Vagina (tissue), 2 donors: ENCODE results near the gene PPARA. TPM values are rescaled to one million over a fixed set of nuclear protein-coding genes. Genes with fewer than 3 reads are reported as not detected.
"Not testable (repeated sequence)": the region's sequence is repeated elsewhere in the genome, so short reads cannot be mapped to it uniquely, and the experiment has no call there.

Experiments
- DNase-seq, 2 donors: peaks; one replicate each; pipeline ENCODE4 v3.0.0-alpha.2; 2017; ENCODE audit errors: extremely low spot score in 2 of 2
- H3K27ac ChIP-seq: fragments of 200-600 bp; sonication (generic); one replicate; pipeline ENCODE4 v1.5.1; 2019
- H3K27me3 ChIP-seq: fragments of 200-600 bp; sonication (generic); one replicate; pipeline ENCODE4 v1.5.1; 2019
- H3K36me3 ChIP-seq, 2 donors: fragments of 200-600 bp; sonication (generic); one replicate each; pipeline ENCODE4 v1.5.1; 2017 to 2019
- H3K4me1 ChIP-seq: fragments of 200-600 bp; sonication (generic); one replicate; pipeline ENCODE4 v1.5.1; 2019
- H3K4me3 ChIP-seq, 2 donors: fragments of 200-600 bp; sonication (generic); 1 replicate in 1 of 2; 2 replicates in 1 of 2; pipeline ENCODE4 v1.5.1; 2016 to 2019
- H3K9me3 ChIP-seq: fragments of 200-600 bp; sonication (generic); one replicate; pipeline ENCODE4 v1.5.1; 2019
- CTCF ChIP-seq, 3 experiments: fragments of 450-650 bp in 2 of 3; fragments of 200-600 bp in 1 of 3; sonication (generic) in 1 of 3; IDR thresholded peaks; one replicate each; pipeline ENCODE4 v1.5.1; 2017 to 2019; ENCODE audit warnings: antibody characterized with exemption in 3 of 3, mild to moderate bottlenecking in 2 of 3, moderate library complexity in 2 of 3
- POLR2A ChIP-seq, 2 donors: fragments of 450-650 bp; IDR thresholded peaks; one replicate each; pipeline ENCODE4 v1.6.1; 2017; ENCODE audit warnings: antibody characterized with exemption in 2 of 2, mild to moderate bottlenecking in 2 of 2, moderate library complexity in 2 of 2
- POLR2AphosphoS5 ChIP-seq, 2 donors: sonication (generic); formaldehyde crosslinking; IDR thresholded peaks; one replicate each; pipeline ENCODE4 v1.9.0; 2017; ENCODE audit warnings: antibody characterized with exemption in 2 of 2, mild to moderate bottlenecking in 2 of 2, low read depth in 1 of 2; ENCODE audit not compliant: insufficient read depth in 1 of 2
- intact Hi-C: fragments of 100-400 bp; cut with DNase I; formaldehyde crosslinking; loops from one replicate; pipeline ENCODE4 v1.15.1; 2023
- total RNA-seq: library from RNA; depleted of rRNA; stranded (reverse); fragments of >200 nt; gene quantifications from one replicate; pipeline ENCODE4 v1.2.3, GENCODE V29; 2016

The PPARA gene
- total RNA-seq, 1 donor from 2014 or later, result 13.5 TPM

DNA sequence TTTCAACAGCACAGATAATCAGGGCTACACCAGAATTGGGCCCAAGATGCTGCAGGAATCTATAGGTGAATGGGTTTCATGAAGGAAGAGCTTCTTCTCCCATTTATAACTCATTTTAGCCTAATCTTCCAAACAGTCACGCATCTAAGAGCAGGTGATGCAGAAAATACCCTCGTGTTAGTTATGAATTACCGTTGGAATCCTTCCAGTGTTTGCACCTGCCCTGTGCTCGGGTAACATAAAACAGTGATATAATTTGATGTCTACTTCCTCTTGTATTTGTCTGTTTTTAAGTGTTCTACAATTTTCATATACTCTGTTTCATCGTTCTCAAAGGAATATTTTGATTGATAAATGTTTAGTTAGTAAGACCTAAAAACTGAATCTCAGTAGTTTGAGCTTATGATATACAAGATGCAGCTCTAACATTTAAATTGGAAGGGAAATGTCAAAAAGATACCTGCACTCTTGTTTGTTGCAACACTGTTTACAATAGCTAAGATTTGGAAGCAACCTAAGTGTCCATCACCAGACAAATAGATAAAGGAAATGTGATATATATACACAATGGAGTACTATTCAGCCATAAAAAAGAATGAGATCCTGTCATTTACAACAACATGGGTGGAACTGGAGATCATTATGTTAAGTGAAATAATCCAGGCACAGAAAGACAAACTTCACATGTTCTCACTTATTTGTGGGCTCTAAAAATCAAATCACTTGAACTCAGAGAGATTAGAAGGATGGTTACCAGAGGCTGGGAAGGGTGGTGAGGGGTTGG lies 42.1 kb downstream of the PPARA start:
- intact Hi-C loops, result no loop called here
- Histone ChIP-seq H3K27me3 (no peaks in the 10 kb centered on the region), H3K4me3 (no peak overlapping the region), H3K9me3 (no peaks in the 10 kb centered on the region), H3K27ac (no peak overlapping the region), H3K36me3 (no peaks in the 10 kb centered on the region), H3K4me1 (no peaks in the 10 kb centered on the region)
- TF ChIP-seq POLR2A (IDR thresholded peaks at IDR 0.05), result no peak
- TF ChIP-seq POLR2AphosphoS5 (IDR thresholded peaks at IDR 0.05; ENCODE audit: insufficient read depth in 1 of 2, low read depth in 1 of 2), result no peak
- no peak for TF ChIP-seq CTCF (IDR thresholded peaks at IDR 0.05)
- DNase-seq, result no peak

DNA sequence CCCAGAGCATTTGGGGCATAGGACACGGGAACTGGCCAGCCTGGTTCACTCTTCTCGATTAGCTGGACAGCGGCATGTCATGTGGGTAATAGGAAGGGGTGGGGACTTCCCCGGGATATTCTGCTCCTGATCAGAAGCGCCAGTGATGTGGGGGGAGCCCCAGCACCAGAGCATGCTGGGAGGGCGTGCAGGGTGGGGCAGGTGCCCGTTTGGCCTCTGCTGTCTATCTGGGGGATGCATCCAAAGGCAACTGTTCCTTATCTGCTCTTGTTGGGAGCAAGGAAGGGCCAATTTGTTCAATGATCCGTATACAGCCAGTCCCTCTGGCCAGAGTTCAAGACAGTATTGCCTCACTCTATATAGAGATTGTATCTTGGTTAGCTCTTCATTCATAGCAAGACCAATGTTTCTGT lies 43.6 kb downstream of the PPARA start:
- intact Hi-C loops, result no loop called here
- peaks cover 0 to 7% of the 10 kb centered on the region in 2 donors for H3K36me3 ChIP-seq
- no peak overlapping the region for H3K27ac ChIP-seq
- H3K4me3 ChIP-seq, result no peak overlapping the region
- H3K27me3 ChIP-seq, result no peaks in the 10 kb centered on the region
- H3K4me1 ChIP-seq, result no peaks in the 10 kb centered on the region
- peak in 1 of 2 donors; percentile 47 for DNase-seq
- TF ChIP-seq POLR2A (IDR thresholded peaks at IDR 0.05) (no peak), POLR2AphosphoS5 (IDR thresholded peaks at IDR 0.05; ENCODE audit: insufficient read depth in 1 of 2, low read depth in 1 of 2) (no peak), CTCF (IDR thresholded peaks at IDR 0.05) (no peak)
- H3K9me3 ChIP-seq, result no peaks in the 10 kb centered on the region

- no peak overlapping the region for H3K4me3 ChIP-seq
- TF ChIP-seq CTCF (IDR thresholded peaks at IDR 0.05), result no peak
- TF ChIP-seq POLR2A (IDR thresholded peaks at IDR 0.05), result no peak
- no peak for TF ChIP-seq POLR2AphosphoS5 (IDR thresholded peaks at IDR 0.05; ENCODE audit: insufficient read depth in 1 of 2, low read depth in 1 of 2)
- intact Hi-C loops, result no loop called here
- peaks cover 0 to 24% of the 10 kb centered on the region in 2 donors for H3K36me3 ChIP-seq
- DNase-seq, result no peak
- no peaks in the 10 kb centered on the region for H3K9me3 ChIP-seq
- H3K27me3 ChIP-seq, result no peaks in the 10 kb centered on the region
- no peak overlapping the region for H3K27ac ChIP-seq
- H3K4me1 ChIP-seq, result no peaks in the 10 kb centered on the region
Observed at GRCh38 chr22:46195487-46196165, 45.3 kb downstream of the PPARA start.

- DNase-seq, result peak in 1 of 2 donors; percentile 49
- no peak overlapping the region for H3K4me3 ChIP-seq
- intact Hi-C loops, result no loop called here
- H3K4me1 ChIP-seq, result no peaks in the 10 kb centered on the region
- H3K27ac ChIP-seq, result no peak overlapping the region
- peaks cover 0 to 28% of the 10 kb centered on the region in 2 donors for H3K36me3 ChIP-seq
- no peaks in the 10 kb centered on the region for H3K9me3 ChIP-seq
- H3K27me3 ChIP-seq, result no peaks in the 10 kb centered on the region
- no peak for TF ChIP-seq CTCF (IDR thresholded peaks at IDR 0.05)
- no peak for TF ChIP-seq POLR2AphosphoS5 (IDR thresholded peaks at IDR 0.05; ENCODE audit: insufficient read depth in 1 of 2, low read depth in 1 of 2)
- no peak for TF ChIP-seq POLR2A (IDR thresholded peaks at IDR 0.05)
Observed at GRCh38 chr22:46196278-46196677, 46.0 kb downstream of the PPARA start.

DNA sequence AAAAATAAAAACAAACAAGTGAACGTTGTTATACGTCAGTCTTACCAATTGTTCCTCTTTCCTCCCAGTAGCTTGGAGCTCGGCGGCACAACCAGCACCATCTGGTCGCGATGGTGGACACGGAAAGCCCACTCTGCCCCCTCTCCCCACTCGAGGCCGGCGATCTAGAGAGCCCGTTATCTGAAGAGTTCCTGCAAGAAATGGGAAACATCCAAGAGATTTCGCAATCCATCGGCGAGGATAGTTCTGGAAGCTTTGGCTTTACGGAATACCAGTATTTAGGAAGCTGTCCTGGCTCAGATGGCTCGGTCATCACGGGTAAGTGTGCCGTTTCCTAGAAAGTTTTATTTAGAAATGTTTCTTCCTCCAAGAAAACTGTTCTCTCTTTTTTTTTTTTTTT lies 47.9 kb downstream of the PPARA start:
- H3K9me3 ChIP-seq, result no peaks in the 10 kb centered on the region
- intact Hi-C loops, result no loop called here
- no peaks in the 10 kb centered on the region for H3K27me3 ChIP-seq
- peaks cover 0 to 31% of the 10 kb centered on the region in 2 donors for H3K36me3 ChIP-seq
- H3K4me1 ChIP-seq, result no peaks in the 10 kb centered on the region
- no peak for DNase-seq
- no peak overlapping the region for H3K27ac ChIP-seq
- no peak overlapping the region for H3K4me3 ChIP-seq
- TF ChIP-seq CTCF (IDR thresholded peaks at IDR 0.05) (no peak), POLR2A (IDR thresholded peaks at IDR 0.05) (no peak), POLR2AphosphoS5 (IDR thresholded peaks at IDR 0.05; ENCODE audit: insufficient read depth in 1 of 2, low read depth in 1 of 2) (no peak)

DNA sequence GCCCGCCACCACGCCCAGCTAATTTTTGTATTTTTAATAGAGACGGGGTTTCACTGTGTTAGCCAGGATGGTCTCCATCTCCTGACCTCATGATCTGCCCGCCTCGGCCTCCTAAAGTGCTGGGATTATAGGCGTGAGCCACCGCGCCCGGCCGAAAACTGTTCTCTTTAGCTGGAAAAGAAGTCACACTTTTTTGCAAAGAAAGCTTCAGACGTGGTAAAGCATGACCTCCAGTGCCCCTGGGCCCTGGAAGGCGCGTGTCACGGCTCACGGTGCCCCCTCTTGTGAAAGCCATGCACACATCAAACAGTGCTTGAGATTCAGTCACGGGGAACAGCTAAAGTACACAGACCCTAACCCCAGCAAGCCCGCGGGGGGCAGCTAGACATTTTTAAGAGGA lies 48.5 kb downstream of the PPARA start:
- DNase-seq, H3K27ac ChIP-seq, H3K4me3 ChIP-seq, H3K9me3 ChIP-seq, H3K4me1 ChIP-seq, intact Hi-C loops, H3K27me3 ChIP-seq: not testable (repeated sequence)
- H3K36me3 ChIP-seq, result peaks cover 0 to 35% of the 10 kb centered on the region in 2 donors
